HL-60 (cell line): ENCODE measurements around the gene COX4I1.
"Not testable (repeated sequence)": the region's sequence is repeated elsewhere in the genome, so short reads cannot be mapped to it uniquely, and the experiment has no call there.

Experiments
- POLR2AphosphoS5 ChIP-seq: IDR thresholded peaks from 2 replicates; pipeline ENCODE4 v1.6.1; 2012; ENCODE audit warnings: low read depth
- TF ChIP-seq, protein P1 (sequence below): IDR thresholded peaks from one replicate; pipeline ENCODE4 v1.5.1; 2011; ENCODE audit warnings: low read length, control low read depth, inconsistent platforms; ENCODE audit not compliant: insufficient read depth

DNA sequence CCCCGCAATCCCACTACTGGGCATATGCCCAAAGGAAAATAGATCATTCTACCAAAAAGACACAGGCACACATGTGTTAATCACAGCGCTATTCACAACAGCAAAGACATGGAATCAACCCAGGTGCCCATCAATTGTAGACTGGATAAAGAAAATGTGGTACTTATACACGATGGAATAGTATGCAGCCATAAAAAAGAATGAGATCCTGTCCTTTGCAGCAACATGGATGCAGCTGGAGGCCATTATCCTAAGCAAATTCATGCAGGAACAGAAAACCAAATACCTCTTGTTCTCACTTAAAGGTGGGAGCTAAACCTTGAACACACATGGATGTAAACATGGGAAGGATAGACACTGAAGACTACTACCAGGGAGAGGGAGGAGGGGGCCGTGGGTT, 38.2 kb downstream of the COX4I1 start:
- TF ChIP-seq, protein P1, sequence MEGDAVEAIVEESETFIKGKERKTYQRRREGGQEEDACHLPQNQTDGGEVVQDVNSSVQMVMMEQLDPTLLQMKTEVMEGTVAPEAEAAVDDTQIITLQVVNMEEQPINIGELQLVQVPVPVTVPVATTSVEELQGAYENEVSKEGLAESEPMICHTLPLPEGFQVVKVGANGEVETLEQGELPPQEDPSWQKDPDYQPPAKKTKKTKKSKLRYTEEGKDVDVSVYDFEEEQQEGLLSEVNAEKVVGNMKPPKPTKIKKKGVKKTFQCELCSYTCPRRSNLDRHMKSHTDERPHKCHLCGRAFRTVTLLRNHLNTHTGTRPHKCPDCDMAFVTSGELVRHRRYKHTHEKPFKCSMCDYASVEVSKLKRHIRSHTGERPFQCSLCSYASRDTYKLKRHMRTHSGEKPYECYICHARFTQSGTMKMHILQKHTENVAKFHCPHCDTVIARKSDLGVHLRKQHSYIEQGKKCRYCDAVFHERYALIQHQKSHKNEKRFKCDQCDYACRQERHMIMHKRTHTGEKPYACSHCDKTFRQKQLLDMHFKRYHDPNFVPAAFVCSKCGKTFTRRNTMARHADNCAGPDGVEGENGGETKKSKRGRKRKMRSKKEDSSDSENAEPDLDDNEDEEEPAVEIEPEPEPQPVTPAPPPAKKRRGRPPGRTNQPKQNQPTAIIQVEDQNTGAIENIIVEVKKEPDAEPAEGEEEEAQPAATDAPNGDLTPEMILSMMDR: not testable (repeated sequence)
- TF ChIP-seq POLR2AphosphoS5: not testable (repeated sequence)
